ENCODE data around the gene KATNAL1. TPM values are rescaled to one million over a fixed set of nuclear protein-coding genes. Genes with fewer than 3 reads are reported as not detected.
"Not testable (repeated sequence)": the region's sequence is repeated elsewhere in the genome, so short reads cannot be mapped to it uniquely, and the experiment has no call there.

Gene KATNAL1
- total and polyA plus RNA-seq, 2 donors: 12.3 to 56.4 TPM

- Histone ChIP-seq H3K4me1 (ENCODE audit: insufficient read depth) (no peaks in the 10 kb centered on the region), H3K36me3 (ENCODE audit: insufficient read depth) (no peaks in the 10 kb centered on the region), H3K4me3 (ENCODE audit: low read depth, low read length) (no peak overlapping the region), H3K27ac (ENCODE audit: low read depth) (no peak overlapping the region)
- DNase-seq (ENCODE audit: extremely low spot score): no peak
Measured at GRCh38 chr13:30299786-30300185, 7.6 kb downstream of the KATNAL1 start.

- H3K4me3 ChIP-seq (ENCODE audit: low read depth, low read length): no peak overlapping the region
- DNase-seq (ENCODE audit: extremely low spot score): no peak
- H3K27ac ChIP-seq (ENCODE audit: low read depth): no peak overlapping the region
- 92% methylated on average over 2 of the region's 2 CpGs for whole genome bisulfite sequencing
- no peaks in the 10 kb centered on the region for H3K36me3 ChIP-seq (ENCODE audit: insufficient read depth)
- H3K4me1 ChIP-seq (ENCODE audit: insufficient read depth): no peaks in the 10 kb centered on the region
Measured at GRCh38 chr13:30295116-30295515, 12.2 kb downstream of the KATNAL1 start.

- H3K4me3 ChIP-seq (ENCODE audit: low read depth, low read length): no peak overlapping the region
- H3K27ac ChIP-seq (ENCODE audit: low read depth): no peak overlapping the region
- no peak for DNase-seq (ENCODE audit: extremely low spot score)
- 57% methylated on average over 3 of the region's 3 CpGs for WGBS
- H3K4me1 ChIP-seq (ENCODE audit: insufficient read depth): no peaks in the 10 kb centered on the region
- no peaks in the 10 kb centered on the region for H3K36me3 ChIP-seq (ENCODE audit: insufficient read depth)
Measured at GRCh38 chr13:30294004-30294403, 13.3 kb downstream of the KATNAL1 start.

- DNase-seq (ENCODE audit: extremely low spot score): no peak
- H3K27ac ChIP-seq (ENCODE audit: low read depth): no peak overlapping the region
- H3K4me1 ChIP-seq (ENCODE audit: insufficient read depth): no peaks in the 10 kb centered on the region
- no peaks in the 10 kb centered on the region for H3K36me3 ChIP-seq (ENCODE audit: insufficient read depth)
- no peak overlapping the region for H3K4me3 ChIP-seq (ENCODE audit: low read depth, low read length)
Measured at GRCh38 chr13:30292325-30292724, 15.0 kb downstream of the KATNAL1 start.

- H3K4me1 ChIP-seq (ENCODE audit: insufficient read depth): no peaks in the 10 kb centered on the region
- H3K4me3 ChIP-seq (ENCODE audit: low read depth, low read length): no peak overlapping the region
- WGBS: 85% methylated on average over 4 of the region's 4 CpGs
- no peak for DNase-seq (ENCODE audit: extremely low spot score)
- H3K36me3 ChIP-seq (ENCODE audit: insufficient read depth): no peaks in the 10 kb centered on the region
- H3K27ac ChIP-seq (ENCODE audit: low read depth): no peak overlapping the region
Measured at GRCh38 chr13:30290812-30291436, 16.4 kb downstream of the KATNAL1 start.

GRCh38 chr13:30289533-30289932, 17.8 kb downstream of the KATNAL1 start:
- Histone ChIP-seq H3K4me1 (ENCODE audit: insufficient read depth) (no peaks in the 10 kb centered on the region), H3K36me3 (ENCODE audit: insufficient read depth) (no peaks in the 10 kb centered on the region), H3K27ac (ENCODE audit: low read depth) (no peak overlapping the region), H3K4me3 (ENCODE audit: low read depth, low read length) (no peak overlapping the region)
- DNase-seq (ENCODE audit: extremely low spot score): no peak

- WGBS: 96% methylated on average over 2 of the region's 2 CpGs
- not testable (repeated sequence) for DNase-seq (ENCODE audit: extremely low spot score); H3K36me3 ChIP-seq (ENCODE audit: insufficient read depth); H3K4me3 ChIP-seq (ENCODE audit: low read depth, low read length); H3K27ac ChIP-seq (ENCODE audit: low read depth); H3K4me1 ChIP-seq (ENCODE audit: insufficient read depth)
Measured at GRCh38 chr13:30286059-30286458, 21.3 kb downstream of the KATNAL1 start.

- no peak overlapping the region for H3K27ac ChIP-seq (ENCODE audit: low read depth)
- WGBS: 81% methylated on average over 1 of the region's 1 CpG
- H3K36me3 ChIP-seq (ENCODE audit: insufficient read depth): no peaks in the 10 kb centered on the region
- DNase-seq (ENCODE audit: extremely low spot score): no peak
- H3K4me3 ChIP-seq (ENCODE audit: low read depth, low read length): no peak overlapping the region
- no peaks in the 10 kb centered on the region for H3K4me1 ChIP-seq (ENCODE audit: insufficient read depth)
Measured at GRCh38 chr13:30276178-30276577, 31.2 kb downstream of the KATNAL1 start.

GRCh38 chr13:30274083-30274482, 33.3 kb downstream of the KATNAL1 start:
- H3K36me3 ChIP-seq (ENCODE audit: insufficient read depth): no peaks in the 10 kb centered on the region
- H3K27ac ChIP-seq (ENCODE audit: low read depth): no peak overlapping the region
- no peak for DNase-seq (ENCODE audit: extremely low spot score)
- H3K4me1 ChIP-seq (ENCODE audit: insufficient read depth): no peaks in the 10 kb centered on the region
- H3K4me3 ChIP-seq (ENCODE audit: low read depth, low read length): no peak overlapping the region

GRCh38 chr13:30270035-30270434, 37.3 kb downstream of the KATNAL1 start:
- not testable (repeated sequence) for DNase-seq (ENCODE audit: extremely low spot score); H3K36me3 ChIP-seq (ENCODE audit: insufficient read depth); H3K4me1 ChIP-seq (ENCODE audit: insufficient read depth); H3K4me3 ChIP-seq (ENCODE audit: low read depth, low read length); H3K27ac ChIP-seq (ENCODE audit: low read depth)
- 98% methylated on average over 18 of the region's 31 CpGs for WGBS

GRCh38 chr13:30268673-30269072, 38.7 kb downstream of the KATNAL1 start:
- no peaks in the 10 kb centered on the region for H3K36me3 ChIP-seq (ENCODE audit: insufficient read depth)
- WGBS: 36% methylated on average over 1 of the region's 1 CpG
- DNase-seq (ENCODE audit: extremely low spot score): no peak
- no peak overlapping the region for H3K4me3 ChIP-seq (ENCODE audit: low read depth, low read length)
- no peak overlapping the region for H3K27ac ChIP-seq (ENCODE audit: low read depth)
- no peaks in the 10 kb centered on the region for H3K4me1 ChIP-seq (ENCODE audit: insufficient read depth)

GRCh38 chr13:30266756-30267155, 40.6 kb downstream of the KATNAL1 start:
- Histone ChIP-seq H3K4me1 (ENCODE audit: insufficient read depth) (no peaks in the 10 kb centered on the region), H3K4me3 (ENCODE audit: low read depth, low read length) (no peak overlapping the region)
- WGBS: 78% methylated on average over 2 of the region's 2 CpGs

GRCh38 chr13:30259149-30259733, 48.1 kb downstream of the KATNAL1 start:
- not testable (repeated sequence) for DNase-seq (ENCODE audit: extremely low spot score); H3K4me3 ChIP-seq (ENCODE audit: low read depth, low read length); H3K4me1 ChIP-seq (ENCODE audit: insufficient read depth); H3K27ac ChIP-seq (ENCODE audit: low read depth); H3K36me3 ChIP-seq (ENCODE audit: insufficient read depth)
- WGBS: 96% methylated on average over 22 of the region's 22 CpGs

More at GRCh38 chr13:30266756-30267155, 40.6 kb downstream of the KATNAL1 start:
- no peak for DNase-seq (ENCODE audit: extremely low spot score)
- Histone ChIP-seq H3K27ac (ENCODE audit: low read depth) (no peak overlapping the region), H3K36me3 (ENCODE audit: insufficient read depth) (no peaks in the 10 kb centered on the region)

GRCh38 chr13:30257468-30258099, 49.8 kb downstream of the KATNAL1 start:
- DNase-seq (ENCODE audit: extremely low spot score): no peak
- WGBS: 60% methylated on average over 6 of the region's 6 CpGs
- no peak overlapping the region for H3K4me3 ChIP-seq (ENCODE audit: low read depth, low read length)
- no peaks in the 10 kb centered on the region for H3K36me3 ChIP-seq (ENCODE audit: insufficient read depth)
- H3K27ac ChIP-seq (ENCODE audit: low read depth): no peak overlapping the region
- H3K4me1 ChIP-seq (ENCODE audit: insufficient read depth): no peaks in the 10 kb centered on the region

Data from urinary bladder (tissue), 4 donors.